Measurements from ENCODE around the gene PCDHGA4. TPM values are rescaled to one million over a fixed set of nuclear protein-coding genes. Genes with fewer than 3 reads are reported as not detected.
"Not testable (repeated sequence)": the region's sequence is repeated elsewhere in the genome, so short reads cannot be mapped to it uniquely, and the experiment has no call there.

The PCDHGA4 gene
- total and polyA plus RNA-seq, 5 donors: 1.7 to 5.8 (median 5.6) TPM

- Histone ChIP-seq H3K9me3 (ENCODE audit: control insufficient read depth, low read length) (no peaks in the 10 kb centered on the region), H3K27ac (ENCODE audit: low read length) (no peak within 1 kb of the TSS)
- peak in 1 of 3 donors; percentile 71 for DNase-seq
These were observed 24.3 kb upstream of the PCDHGA4 start, which contains the start of gene PCDHGA1 for GRCh38 chr5:141330299-141331080. PCDHGA1 (plus strand) TSS chr5:141330514.

GRCh38 chr5:141332571-141332970, 22.2 kb upstream of the PCDHGA4 start:
- not testable (repeated sequence) for ATAC-seq; H3K4me1 ChIP-seq (ENCODE audit: control insufficient read depth, insufficient read depth, low read length); H3K9me3 ChIP-seq (ENCODE audit: control insufficient read depth, low read length); DNase-seq; H3K27me3 ChIP-seq (ENCODE audit: control insufficient read depth, insufficient read depth); H3K4me3 ChIP-seq (ENCODE audit: low read length); H3K27ac ChIP-seq (ENCODE audit: low read length)
- WGBS: 35% methylated on average over 39 of the region's 39 CpGs
- intact Hi-C loops (cut with DNase I): loop anchor here in 1 of 4 donors (10.0 kb wide), 1 partner anchor 222 kb away; no protein-coding TSS in a partner anchor

More at GRCh38 chr5:141330299-141331080, 24.3 kb upstream of the PCDHGA4 start, which contains the start of gene PCDHGA1:
- no peaks in the 10 kb centered on the region for H3K4me1 ChIP-seq (ENCODE audit: control insufficient read depth, insufficient read depth, low read length)
- intact Hi-C loops (cut with DNase I): loop anchor here in 1 of 4 donors (10.0 kb wide), 1 partner anchor 224 kb away; no protein-coding TSS in a partner anchor
- peak within 1 kb of the TSS; percentile 49 for H3K4me3 ChIP-seq (ENCODE audit: low read length)
- H3K27me3 ChIP-seq (ENCODE audit: control insufficient read depth, insufficient read depth): no peaks in the 10 kb centered on the region
- 18% methylated on average over 21 of the region's 21 CpGs for WGBS
- ATAC-seq: no peak

GRCh38 chr5:141338538-141339306, 16.1 kb upstream of the PCDHGA4 start, which contains the start of gene PCDHGA2:
PCDHGA2 (plus strand) TSS chr5:141338760.
- Histone ChIP-seq H3K27me3 (ENCODE audit: control insufficient read depth, insufficient read depth) (no peaks in the 10 kb centered on the region), H3K27ac (ENCODE audit: low read length) (peak within 1 kb of the TSS; percentile 43)

GRCh38 chr5:141340781-141341354, 14.0 kb upstream of the PCDHGA4 start:
- peaks cover 16% of the 10 kb centered on the region for H3K9me3 ChIP-seq (ENCODE audit: control insufficient read depth, low read length)
- H3K4me1 ChIP-seq (ENCODE audit: control insufficient read depth, insufficient read depth, low read length); H3K4me3 ChIP-seq (ENCODE audit: low read length); H3K27ac ChIP-seq (ENCODE audit: low read length); ATAC-seq; DNase-seq; H3K27me3 ChIP-seq (ENCODE audit: control insufficient read depth, insufficient read depth): not testable (repeated sequence)
- intact Hi-C loops (cut with DNase I): loop anchor here in 2 of 4 donors (5.0 kb wide), 1 partner anchor 216 kb away; no protein-coding TSS in a partner anchor
- 55% methylated on average over 45 of the region's 45 CpGs for WGBS

More at GRCh38 chr5:141338538-141339306, 16.1 kb upstream of the PCDHGA4 start, which contains the start of gene PCDHGA2:
- intact Hi-C loops (cut with DNase I): loop anchor here in 1 of 4 donors (10.0 kb wide), 1 partner anchor 216 kb away; no protein-coding TSS in a partner anchor
- DNase-seq (peak in 2 of 3 donors; percentile 59 to 66), ATAC-seq (peak; percentile 72 to 76)
- Histone ChIP-seq H3K4me1 (ENCODE audit: control insufficient read depth, insufficient read depth, low read length) (no peaks in the 10 kb centered on the region), H3K9me3 (ENCODE audit: control insufficient read depth, low read length) (peaks cover 7% of the 10 kb centered on the region), H3K4me3 (ENCODE audit: low read length) (peak within 1 kb of the TSS; percentile 61)
- 10% methylated on average over 27 of the region's 27 CpGs for WGBS

- Histone ChIP-seq H3K9me3 (ENCODE audit: control insufficient read depth, low read length) (peaks cover 17% of the 10 kb centered on the region), H3K27me3 (ENCODE audit: control insufficient read depth, insufficient read depth) (no peaks in the 10 kb centered on the region), H3K27ac (ENCODE audit: low read length) (no peak overlapping the region), H3K4me3 (ENCODE audit: low read length) (peak overlapping the region; percentile 4), H3K4me1 (ENCODE audit: control insufficient read depth, insufficient read depth, low read length) (no peaks in the 10 kb centered on the region)
- DNase-seq: no peak
- intact Hi-C loops (cut with DNase I): loop anchor here in 2 of 4 donors (5.0 kb wide), 1 partner anchor 215 kb away; no protein-coding TSS in a partner anchor
- WGBS: 18% methylated on average over 1 of the region's 1 CpG
- no peak for ATAC-seq
These were observed 12.0 kb upstream of the PCDHGA4 start for GRCh38 chr5:141342773-141343172.

- Histone ChIP-seq H3K4me1 (ENCODE audit: control insufficient read depth, insufficient read depth, low read length) (no peaks in the 10 kb centered on the region), H3K4me3 (ENCODE audit: low read length) (peak within 1 kb of the TSS; percentile 42), H3K27me3 (ENCODE audit: control insufficient read depth, insufficient read depth) (no peaks in the 10 kb centered on the region), H3K27ac (ENCODE audit: low read length) (no peak within 1 kb of the TSS), H3K9me3 (ENCODE audit: control insufficient read depth, low read length) (peaks cover 17% of the 10 kb centered on the region)
- ATAC-seq (peak; percentile 40 to 47), DNase-seq (no peak)
- intact Hi-C loops (cut with DNase I): loop anchor here in 2 of 4 donors (5.0 kb wide), 1 partner anchor 214 kb away; no protein-coding TSS in a partner anchor
- WGBS: 21% methylated on average over 9 of the region's 9 CpGs
These were observed 11.4 kb upstream of the PCDHGA4 start, which contains the start of gene PCDHGA3 for GRCh38 chr5:141343242-141343952. PCDHGA3 (plus strand) TSS chr5:141343829; CDS start chr5:141344034, 205 bp downstream.

- no peaks in the 10 kb centered on the region for H3K27me3 ChIP-seq (ENCODE audit: control insufficient read depth, insufficient read depth)
- H3K27ac ChIP-seq (ENCODE audit: low read length): no peak overlapping the region
- DNase-seq (no peak), ATAC-seq (peak; percentile 36 to 43)
- H3K9me3 ChIP-seq (ENCODE audit: control insufficient read depth, low read length): peaks cover 15% of the 10 kb centered on the region
- 21% methylated on average over 31 of the region's 31 CpGs for WGBS
- H3K4me3 ChIP-seq (ENCODE audit: low read length): peak overlapping the region; percentile 42
- H3K4me1 ChIP-seq (ENCODE audit: control insufficient read depth, insufficient read depth, low read length): no peaks in the 10 kb centered on the region
- intact Hi-C loops (cut with DNase I): loop anchor here in 2 of 4 donors (5.0 kb wide), 1 partner anchor 213 kb away; no protein-coding TSS in a partner anchor
These were observed 10.8 kb upstream of the PCDHGA4 start for GRCh38 chr5:141343953-141344463.

GRCh38 chr5:141345327-141345726, 9.5 kb upstream of the PCDHGA4 start:
- 31% methylated on average over 20 of the region's 20 CpGs for WGBS
- H3K27me3 ChIP-seq (ENCODE audit: control insufficient read depth, insufficient read depth): no peaks in the 10 kb centered on the region
- intact Hi-C loops (cut with DNase I): no loop called here
- no peak overlapping the region for H3K27ac ChIP-seq (ENCODE audit: low read length)
- no peaks in the 10 kb centered on the region for H3K4me1 ChIP-seq (ENCODE audit: control insufficient read depth, insufficient read depth, low read length)
- ATAC-seq: no peak
- H3K9me3 ChIP-seq (ENCODE audit: control insufficient read depth, low read length): peaks cover 15% of the 10 kb centered on the region
- DNase-seq: no peak
- peak overlapping the region; percentile 28 for H3K4me3 ChIP-seq (ENCODE audit: low read length)

- intact Hi-C loops (cut with DNase I); H3K27me3 ChIP-seq (ENCODE audit: control insufficient read depth, insufficient read depth); H3K27ac ChIP-seq (ENCODE audit: low read length); H3K4me3 ChIP-seq (ENCODE audit: low read length); ATAC-seq; H3K4me1 ChIP-seq (ENCODE audit: control insufficient read depth, insufficient read depth, low read length); DNase-seq: not testable (repeated sequence)
- 41% methylated on average over 24 of the region's 35 CpGs for WGBS
- peaks cover 15% of the 10 kb centered on the region for H3K9me3 ChIP-seq (ENCODE audit: control insufficient read depth, low read length)
These were observed 8.8 kb upstream of the PCDHGA4 start for GRCh38 chr5:141346017-141346416.
